H1 (cell line): Measurements from ENCODE around the gene APOL4. TPM values are rescaled to one million over a fixed set of nuclear protein-coding genes. Genes with fewer than 3 reads are reported as not detected.
"Not testable (repeated sequence)": the region's sequence is repeated elsewhere in the genome, so short reads cannot be mapped to it uniquely, and the experiment has no call there.

Experiments used
- CTCF ChIA-PET: fragments of 300-600 bp; sonication (Branson Sonifier 250); formaldehyde crosslinking; loops from one replicate; lab custom pipeline; 2021; ENCODE audit not compliant: partially characterized antibody; lab: Charles Lee
- POLR2A ChIA-PET: fragments of 300-600 bp; sonication (Branson Sonifier 250); formaldehyde crosslinking; loops from one replicate; lab custom pipeline; 2021; ENCODE audit warnings: inconsistent platforms; ENCODE audit not compliant: partially characterized antibody; lab: Charles Lee
- DNase-seq, 2 experiments: peaks; one replicate each; pipeline versions ENCODE4 v3.0.0 to v3.0.0-alpha.2; 2010 to 2022; ENCODE audit warnings: low spot score in 2 of 2, low read depth in 1 of 2, mixed read lengths in 1 of 2
- FAIRE-seq: peaks from 2 replicates; lab custom pipeline; 2011; peaks lifted over from hg19 to GRCh38; lab: Jason Lieb, UNC
- H2AFZ ChIP-seq: 2 replicates; pipeline ENCODE4 v1.8.1; 2012; ENCODE audit warnings: low read length, inconsistent platforms
- H2AK5ac ChIP-seq: 2 replicates; pipeline ENCODE4 v1.6.1; 2013; ENCODE audit warnings: low read depth, low read length
- H2BK120ac ChIP-seq: replicated peaks from 2 replicates; pipeline ENCODE3; 2013; ENCODE audit warnings: low read depth, low read length, inconsistent platforms
- H2BK12ac ChIP-seq: 2 replicates; pipeline ENCODE4 v1.6.1; 2013; ENCODE audit warnings: low read depth, low read length
- H2BK15ac ChIP-seq: 2 replicates; pipeline ENCODE4 v1.6.1; 2013; ENCODE audit warnings: low read length
- H2BK20ac ChIP-seq: 2 replicates; pipeline ENCODE4 v1.6.1; 2013; ENCODE audit warnings: low read length
- H2BK5ac ChIP-seq: 2 replicates; pipeline ENCODE4 v1.6.1; 2013; ENCODE audit warnings: low read depth, low read length
- H3K14ac ChIP-seq: 2 replicates; pipeline ENCODE4 v1.6.1; 2013; ENCODE audit warnings: inconsistent platforms; ENCODE audit not compliant: insufficient read length
- H3K18ac ChIP-seq: 2 replicates; pipeline ENCODE4 v1.6.1; 2013; ENCODE audit warnings: low read length; ENCODE audit errors: extremely low read depth
- H3K23ac ChIP-seq: 2 replicates; pipeline ENCODE4 v1.6.1; 2013; ENCODE audit warnings: inconsistent platforms; ENCODE audit not compliant: insufficient read length
- H3K23me2 ChIP-seq: 2 replicates; pipeline ENCODE4 v1.6.1; 2013; ENCODE audit warnings: low read depth, low read length
- H3K27ac ChIP-seq: 2 replicates; pipeline ENCODE4 v1.6.1; 2011; ENCODE audit warnings: low read depth, low read length, inconsistent platforms
- H3K27me3 ChIP-seq, 4 experiments: replicated peaks in 1 of 4; 1 replicate in 1 of 4; 2 replicates in 3 of 4; pipeline versions ENCODE4 v1.6.1 to v1.8.1; 2011 to 2013; ENCODE audit warnings: low read length in 3 of 4, mild to moderate bottlenecking in 3 of 4, inconsistent platforms in 2 of 4, mixed read lengths in 2 of 4, moderate library complexity in 1 of 4; ENCODE audit not compliant: control insufficient read depth in 3 of 4, insufficient read depth in 3 of 4; ENCODE audit errors: extremely low read depth in 1 of 4
- H3K36me3 ChIP-seq, 4 experiments: 2 replicates each; pipeline versions ENCODE4 v1.6.1 to v1.8.1; 2011 to 2013; ENCODE audit warnings: mild to moderate bottlenecking in 4 of 4, low read length in 3 of 4, moderate library complexity in 2 of 4, control low read depth in 1 of 4, inconsistent platforms in 1 of 4; ENCODE audit not compliant: insufficient read depth in 4 of 4, control insufficient read depth in 2 of 4
- H3K4ac ChIP-seq: replicated peaks from 2 replicates; pipeline ENCODE3; 2013; ENCODE audit warnings: low read length, low read depth, mixed read lengths, inconsistent platforms; ENCODE audit not compliant: insufficient read length
- H3K4me1 ChIP-seq, 4 experiments: replicated peaks in 1 of 4; 1 replicate in 1 of 4; 2 replicates in 3 of 4; pipeline versions ENCODE4 v1.6.1 to v1.8.1; 2011 to 2013; ENCODE audit warnings: low read length in 3 of 4, inconsistent platforms in 2 of 4, mixed read lengths in 1 of 4; ENCODE audit not compliant: insufficient read depth in 4 of 4, control insufficient read depth in 3 of 4
- H3K4me2 ChIP-seq, 2 experiments: 2 replicates each; pipeline versions ENCODE4 v1.6.1 to v1.8.1; 2011 to 2013; ENCODE audit warnings: low read depth in 2 of 2, low read length in 2 of 2, control low read depth in 1 of 2, inconsistent platforms in 1 of 2, mild to moderate bottlenecking in 1 of 2; ENCODE audit not compliant: insufficient read depth in 1 of 2
- H3K4me3 ChIP-seq, 4 experiments: fragments of 200-600, 300-600 bp in 1 of 4; sonication (generic), shearing (Covaris generic), sonication (Bioruptor Twin) in 1 of 4; 2 replicates each; pipeline versions ENCODE4 v1.5.1 to v1.8.1; 2011 to 2016; ENCODE audit warnings: low read length in 4 of 4, low read depth in 3 of 4, control low read depth in 2 of 4, inconsistent platforms in 2 of 4, mild to moderate bottlenecking in 2 of 4, mixed read lengths in 1 of 4, moderate library complexity in 1 of 4; ENCODE audit not compliant: insufficient read depth in 2 of 4; ENCODE audit errors: extremely low read depth in 1 of 4
- H3K56ac ChIP-seq: replicated peaks from 2 replicates; pipeline ENCODE3; 2013; ENCODE audit warnings: low read depth, mild to moderate bottlenecking, mixed read lengths, low read length, inconsistent platforms; ENCODE audit not compliant: insufficient read length
- H3K79me1 ChIP-seq: 2 replicates; pipeline ENCODE4 v1.6.1; 2013; ENCODE audit warnings: low read depth, low read length, control low read depth
- H3K79me2 ChIP-seq, 2 experiments: 2 replicates each; pipeline versions ENCODE4 v1.6.1 to v1.8.1; 2012 to 2013; ENCODE audit warnings: low read length in 2 of 2, mild to moderate bottlenecking in 2 of 2, inconsistent platforms in 1 of 2; ENCODE audit not compliant: insufficient read depth in 2 of 2, control insufficient read depth in 1 of 2
- H3K9ac ChIP-seq, 4 experiments: replicated peaks in 1 of 4; 1 replicate in 1 of 4; 2 replicates in 3 of 4; pipeline versions ENCODE4 v1.6.1 to v1.8.1; 2011 to 2013; ENCODE audit warnings: low read depth in 3 of 4, low read length in 3 of 4, control low read depth in 2 of 4, mild to moderate bottlenecking in 2 of 4, moderate library complexity in 2 of 4, inconsistent platforms in 1 of 4; ENCODE audit errors: extremely low read depth in 1 of 4
- H3K9me3 ChIP-seq, 2 experiments: 2 replicates each; pipeline versions ENCODE4 v1.6.1 to v1.8.1; 2012 to 2013; ENCODE audit warnings: mild to moderate bottlenecking in 2 of 2, moderate library complexity in 2 of 2, control low read depth in 1 of 2, inconsistent platforms in 1 of 2, low read depth in 1 of 2, low read length in 1 of 2, mixed read lengths in 1 of 2; ENCODE audit not compliant: insufficient read depth in 2 of 2
- H4K20me1 ChIP-seq, 2 experiments: replicated peaks in 1 of 2; 2 replicates each; pipeline versions ENCODE3 to v1.8.1; 2011 to 2013; ENCODE audit warnings: inconsistent platforms in 2 of 2, low read length in 2 of 2, mild to moderate bottlenecking in 1 of 2; ENCODE audit not compliant: insufficient read depth in 2 of 2, control insufficient read depth in 1 of 2
- H4K5ac ChIP-seq: 2 replicates; pipeline ENCODE4 v1.6.1; 2013; ENCODE audit warnings: low read length, low read depth, mixed read lengths, inconsistent platforms; ENCODE audit not compliant: insufficient read length
- H4K8ac ChIP-seq: 2 replicates; pipeline ENCODE4 v1.8.0; 2013; ENCODE audit warnings: mild to moderate bottlenecking, moderate library complexity, low read length, inconsistent platforms; ENCODE audit not compliant: insufficient read depth; ENCODE audit errors: extremely low read depth
- H4K91ac ChIP-seq: replicated peaks from 2 replicates; pipeline ENCODE3; 2013; ENCODE audit warnings: low read length, mixed read lengths, inconsistent platforms; ENCODE audit not compliant: insufficient read length
- WGBS, 2 experiments: shearing (Covaris generic) in 1 of 2; methylation state at CpG; one replicate each; pipeline versions ENCODE4 v1.1.6 to v1.1.7; 2013 to 2015; ENCODE audit warnings: low lambda C conversion rate in 2 of 2, mixed read lengths in 2 of 2, inconsistent platforms in 1 of 2, low coverage in 1 of 2, missing lambda C conversion rate in 1 of 2; ENCODE audit not compliant: insufficient replicate concordance in 2 of 2, insufficient coverage in 1 of 2, insufficient read length in 1 of 2; ENCODE audit errors: extremely low coverage in 1 of 2, missing lambda C conversion rate in 1 of 2; 5-methylcytosine and 5-hydroxymethylcytosine counted together
- polyA plus RNA-seq, 7 experiments: library from polyadenylated mRNA; depleted of rRNA in 3 of 7; stranded (reverse) in 5 of 7; unstranded in 2 of 7; fragments of >200 nt in 5 of 7; fragments of 200-250 nt in 2 of 7; gene quantifications; 1 replicate in 5 of 7; 2 replicates in 1 of 7; 4 replicates in 1 of 7; pipeline versions ENCODE4 v1.2.1 to v1.2.3, GENCODE V29; 2011 to 2013; ENCODE audit warnings: missing spikeins in 2 of 7, mixed read lengths in 2 of 7
- total RNA-seq: library from RNA; stranded (reverse); fragmentation: NEBNext Ultra II Directional; extraction: Animal tissue kit (Norgen Biotek cat#: 25700); gene quantifications from 2 replicates; pipeline ENCODE4 v1.2.1, GENCODE V29; 2021

Gene APOL4
- total and polyA plus RNA-seq, 2 of the 8 experiments (the other 6 are each of a cell fraction or from before 2014, with no cell fraction given), result 0.02 TPM; not detected in 1

DNA sequence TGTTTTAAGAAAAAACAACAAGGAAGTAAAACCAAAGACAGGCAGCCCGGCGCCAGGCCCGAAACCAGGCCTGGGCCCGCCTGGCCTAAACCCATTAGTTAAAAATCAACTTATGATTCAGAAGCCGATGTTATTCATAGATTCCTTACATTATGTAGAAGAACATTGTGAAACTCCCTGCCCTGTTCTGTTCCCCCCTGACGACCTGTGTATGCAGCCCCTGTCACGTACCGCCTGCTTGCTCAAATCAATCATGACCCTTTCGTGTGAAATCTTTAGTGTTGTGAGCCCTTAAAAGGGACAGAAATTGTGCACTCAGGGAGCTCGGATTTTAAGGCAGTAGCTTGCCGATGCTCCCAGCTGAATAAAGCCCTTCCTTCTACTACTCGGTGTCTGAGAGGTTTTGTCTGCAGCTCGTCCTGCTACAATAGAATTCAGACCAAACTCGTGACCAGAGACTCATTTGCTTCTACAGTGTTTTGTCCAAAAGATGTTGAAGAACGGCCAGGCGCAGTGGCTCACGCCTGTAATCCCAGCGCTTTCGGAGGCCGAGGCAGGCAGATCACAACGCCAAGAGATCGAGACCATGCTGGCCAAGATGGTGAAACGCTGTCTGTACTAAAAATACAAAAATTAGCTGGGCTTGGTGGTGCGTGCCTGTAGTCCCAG lies 48.8 kb upstream of the APOL4 start:
- FAIRE-seq, result not testable (repeated sequence)
- WGBS, 2 experiments, result 90% methylated on average over 24 of the region's 24 CpGs; no CpG with 5 or more reads in 1 of the 2 experiments
- CTCF ChIA-PET, result interaction anchor here (1.2 to 3.1 kb wide), 6 partner anchors 11 to 55 kb away, joined by 3 to 16 read pairs (median 4); partner anchors contain the start of gene APOL2

More for the DNA sequence above, 48.8 kb upstream of the APOL4 start:
- H3K14ac ChIP-seq, H4K91ac ChIP-seq, H3K4me1 ChIP-seq, DNase-seq, H4K8ac ChIP-seq, H2BK15ac ChIP-seq, H3K4me3 ChIP-seq, H3K56ac ChIP-seq, H3K9me3 ChIP-seq, H4K20me1 ChIP-seq, H3K79me2 ChIP-seq, H3K23ac ChIP-seq, H3K27ac ChIP-seq, H2BK20ac ChIP-seq, H4K5ac ChIP-seq, H2AFZ ChIP-seq, H3K4me2 ChIP-seq, H3K9ac ChIP-seq, H3K4ac ChIP-seq, H3K18ac ChIP-seq, H3K79me1 ChIP-seq, H3K27me3 ChIP-seq, POLR2A ChIA-PET, H3K23me2 ChIP-seq, H2BK120ac ChIP-seq, H3K36me3 ChIP-seq, H2BK5ac ChIP-seq, H2BK12ac ChIP-seq, H2AK5ac ChIP-seq: not testable (repeated sequence)
